ENCODE data around the gene ACADM.

Gene ACADM

DNA sequence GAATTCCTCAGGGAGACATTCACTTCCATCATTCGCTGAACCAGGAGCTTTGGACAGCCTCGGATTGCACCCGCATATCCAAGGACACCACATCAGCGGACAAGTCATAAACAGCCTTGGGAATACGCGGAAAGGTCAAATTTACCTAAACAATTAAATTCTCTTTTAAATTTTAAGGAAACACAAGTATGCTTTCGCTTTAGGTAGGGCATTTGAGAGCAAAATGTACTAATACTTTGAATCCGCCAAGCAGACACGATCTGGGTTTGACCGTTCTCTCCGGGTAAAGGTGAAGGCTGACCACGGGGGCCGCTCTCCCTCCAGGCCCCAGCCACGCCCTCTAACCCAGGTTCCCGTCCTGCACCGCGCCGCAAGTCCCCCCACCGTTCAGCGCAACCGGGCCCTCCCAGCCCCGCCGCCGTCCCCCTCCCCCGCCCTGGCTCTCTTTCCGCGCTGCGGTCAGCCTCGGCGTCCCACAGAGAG lies 479 bp upstream of the ACADM start:
- peak overlapping the region; percentile 86 for H3K27ac ChIP-seq
- peak; percentile 64 for TF ChIP-seq ZFX (IDR thresholded peaks at IDR 0.05)
- TF ChIP-seq, protein P1, sequence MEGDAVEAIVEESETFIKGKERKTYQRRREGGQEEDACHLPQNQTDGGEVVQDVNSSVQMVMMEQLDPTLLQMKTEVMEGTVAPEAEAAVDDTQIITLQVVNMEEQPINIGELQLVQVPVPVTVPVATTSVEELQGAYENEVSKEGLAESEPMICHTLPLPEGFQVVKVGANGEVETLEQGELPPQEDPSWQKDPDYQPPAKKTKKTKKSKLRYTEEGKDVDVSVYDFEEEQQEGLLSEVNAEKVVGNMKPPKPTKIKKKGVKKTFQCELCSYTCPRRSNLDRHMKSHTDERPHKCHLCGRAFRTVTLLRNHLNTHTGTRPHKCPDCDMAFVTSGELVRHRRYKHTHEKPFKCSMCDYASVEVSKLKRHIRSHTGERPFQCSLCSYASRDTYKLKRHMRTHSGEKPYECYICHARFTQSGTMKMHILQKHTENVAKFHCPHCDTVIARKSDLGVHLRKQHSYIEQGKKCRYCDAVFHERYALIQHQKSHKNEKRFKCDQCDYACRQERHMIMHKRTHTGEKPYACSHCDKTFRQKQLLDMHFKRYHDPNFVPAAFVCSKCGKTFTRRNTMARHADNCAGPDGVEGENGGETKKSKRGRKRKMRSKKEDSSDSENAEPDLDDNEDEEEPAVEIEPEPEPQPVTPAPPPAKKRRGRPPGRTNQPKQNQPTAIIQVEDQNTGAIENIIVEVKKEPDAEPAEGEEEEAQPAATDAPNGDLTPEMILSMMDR (conservative IDR thresholded peaks at IDR 0.05) = no peak

DNA sequence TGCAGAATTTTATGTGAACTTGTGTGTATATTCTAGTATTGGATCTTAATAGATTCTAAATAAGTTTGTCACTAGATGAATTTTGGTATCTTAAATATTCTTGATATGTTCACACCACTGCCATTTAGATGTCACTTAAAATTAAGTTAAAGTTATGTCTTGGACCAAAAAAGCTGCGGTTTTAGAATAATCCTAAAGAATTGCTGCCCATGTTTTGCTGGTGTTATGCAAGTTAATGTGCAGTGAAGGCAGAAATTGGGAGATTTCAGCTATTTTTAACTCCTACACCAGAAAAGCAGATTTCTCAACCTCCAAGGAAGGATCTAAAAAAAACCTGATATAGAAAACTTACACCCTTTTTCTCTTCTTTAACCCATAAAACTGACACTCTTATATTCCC lies 757 bp downstream of the ACADM start:
- no peak for TF ChIP-seq ZFX (IDR thresholded peaks at IDR 0.05)
- TF ChIP-seq, protein P1 (conservative IDR thresholded peaks at IDR 0.05) = no peak
- H3K27ac ChIP-seq = peak overlapping the region; percentile 86; the same call in 1 of the 2 replicates

DNA sequence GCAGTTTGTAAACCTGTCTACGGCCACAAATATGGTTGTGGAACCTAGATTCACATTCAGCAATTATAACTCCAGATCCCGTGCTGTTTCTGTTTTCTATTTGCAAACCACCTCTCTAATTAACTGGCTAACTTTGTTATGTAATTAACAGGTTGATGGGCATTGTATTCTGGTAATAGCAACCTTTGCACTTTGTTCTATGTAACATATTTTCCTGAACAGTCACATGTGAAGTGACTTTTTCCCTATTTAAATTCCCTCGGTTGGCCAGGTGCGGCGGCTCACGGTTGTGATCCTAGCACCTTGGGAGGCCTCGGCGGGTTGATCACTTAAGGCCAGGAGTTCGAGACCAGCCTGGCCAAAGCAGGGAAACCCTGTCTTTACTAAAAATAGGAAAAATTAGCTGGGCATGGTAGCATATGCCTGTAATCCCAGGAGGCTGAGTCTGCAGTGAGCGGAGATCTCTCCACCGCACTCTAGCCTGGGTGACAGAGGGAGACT lies 1.4 kb downstream of the ACADM start:
- TF ChIP-seq, protein P1 (conservative IDR thresholded peaks at IDR 0.05) = no peak
- no peak for TF ChIP-seq ZFX (IDR thresholded peaks at IDR 0.05)
- no peak overlapping the region for H3K27ac ChIP-seq

DNA sequence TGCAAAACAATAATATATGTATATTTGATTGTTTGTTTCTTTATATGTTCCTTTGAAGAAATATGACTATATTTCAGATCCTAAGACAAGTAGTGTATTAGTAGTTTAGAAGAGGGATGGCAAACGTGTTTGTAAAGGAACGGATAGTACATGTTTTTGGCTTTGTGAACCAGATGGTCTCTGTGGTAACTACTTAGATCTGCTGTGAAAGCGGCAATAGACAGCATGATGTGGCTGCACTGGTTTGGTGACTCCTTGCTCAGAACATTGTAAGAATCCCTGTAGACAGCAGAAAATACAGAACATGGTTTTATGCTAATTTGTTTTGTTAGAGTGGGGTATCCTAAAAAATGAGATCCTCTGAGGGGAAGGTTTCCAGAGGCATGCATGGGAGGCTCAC lies 3.1 kb downstream of the ACADM start:
- H3K27ac ChIP-seq = no peak overlapping the region

DNA sequence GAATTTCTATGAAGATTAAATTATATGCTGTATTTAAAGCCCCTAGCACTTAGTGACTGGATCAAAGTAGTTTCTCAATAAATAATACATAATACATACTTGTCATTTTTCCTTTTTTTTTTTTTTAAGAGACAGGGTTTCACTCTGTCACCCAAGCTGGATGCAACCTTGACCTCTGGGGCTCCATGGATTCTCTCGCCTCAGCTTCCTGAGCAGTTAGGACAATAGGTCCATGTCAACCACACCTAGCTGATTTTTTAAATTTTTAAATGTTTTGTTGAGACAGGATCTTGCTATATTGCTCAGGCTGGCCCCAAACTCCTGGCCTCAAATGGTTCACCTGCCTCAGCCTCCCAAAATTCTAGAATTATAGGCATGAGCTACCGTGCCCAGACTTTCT lies 5.9 kb downstream of the ACADM start:
- no peak overlapping the region for H3K27ac ChIP-seq
- TF ChIP-seq, protein P1 (conservative IDR thresholded peaks at IDR 0.05) = no peak
- no peak for TF ChIP-seq ZFX (IDR thresholded peaks at IDR 0.05)

More for the DNA sequence above, 3.1 kb downstream of the ACADM start:
- TF ChIP-seq, protein P1 (conservative IDR thresholded peaks at IDR 0.05) = no peak
- no peak for TF ChIP-seq ZFX (IDR thresholded peaks at IDR 0.05)

DNA sequence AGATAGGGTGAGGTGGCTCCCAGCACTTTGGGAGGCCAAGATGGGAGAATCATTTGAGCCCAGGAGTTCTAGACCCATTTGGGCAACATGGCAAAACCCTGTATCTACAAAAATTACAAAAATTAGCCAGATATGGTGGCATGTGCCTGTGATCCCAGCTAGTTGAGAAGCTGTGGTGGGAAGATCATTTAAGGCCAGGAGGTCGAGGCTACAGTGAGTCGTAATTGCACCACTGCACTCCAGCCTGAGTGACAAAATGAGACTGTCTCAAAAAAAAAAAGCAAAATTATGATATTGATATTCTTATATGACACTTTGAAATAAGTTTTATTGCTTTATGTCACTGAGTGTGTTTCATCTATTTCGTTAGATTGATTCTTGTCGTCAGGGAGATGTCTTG lies 7.4 kb downstream of the ACADM start:
- TF ChIP-seq ZFX (IDR thresholded peaks at IDR 0.05) = no peak
- TF ChIP-seq, protein P1 (conservative IDR thresholded peaks at IDR 0.05) = no peak
- no peak overlapping the region for H3K27ac ChIP-seq

DNA sequence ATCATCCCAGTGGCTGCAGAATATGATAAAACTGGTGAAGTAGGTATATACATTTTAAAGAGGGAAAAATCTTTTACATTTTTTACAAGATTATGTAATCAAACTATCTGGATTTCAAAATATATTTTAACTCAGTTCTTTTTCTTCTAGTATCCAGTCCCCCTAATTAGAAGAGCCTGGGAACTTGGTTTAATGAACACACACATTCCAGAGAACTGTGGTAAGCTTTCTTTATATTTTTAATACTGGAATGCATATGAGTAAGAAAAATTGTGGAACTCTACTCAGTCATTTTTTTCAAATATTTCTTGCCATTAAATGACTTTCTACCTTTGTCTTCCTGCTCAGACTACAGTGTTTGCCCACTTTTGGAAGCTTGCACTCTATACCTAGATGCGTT lies 8.2 kb downstream of the ACADM start:
- H3K27ac ChIP-seq = no peak overlapping the region
- TF ChIP-seq ZFX (IDR thresholded peaks at IDR 0.05) = no peak
- TF ChIP-seq, protein P1 (conservative IDR thresholded peaks at IDR 0.05) = no peak

All from C4-2B (cell line).